ENCODE results near the gene CFAP299.

Gene CFAP299

GRCh38 chr4:80540349-80540748 is 204.8 kb downstream of the CFAP299 start:
- no peaks in the 10 kb centered on the region for H3K27me3 ChIP-seq (ENCODE audit: control insufficient read depth, insufficient read depth, low read length)
- no peaks in the 10 kb centered on the region for H3K4me1 ChIP-seq (ENCODE audit: control insufficient read depth, insufficient read depth, low read length)
- no peak overlapping the region for H3K4me3 ChIP-seq (ENCODE audit: low read length)
- no peaks in the 10 kb centered on the region for H3K36me3 ChIP-seq (ENCODE audit: control insufficient read depth, insufficient read depth, low read length)
- H3K9ac ChIP-seq (ENCODE audit: low read length): no peak overlapping the region
- no peaks in the 10 kb centered on the region for H3K9me3 ChIP-seq (ENCODE audit: control insufficient read depth, low read length)

- H3K36me3 ChIP-seq (ENCODE audit: control insufficient read depth, insufficient read depth, low read length): no peaks in the 10 kb centered on the region
- no peak overlapping the region for H3K9ac ChIP-seq (ENCODE audit: low read length)
- H3K4me3 ChIP-seq (ENCODE audit: low read length): no peak overlapping the region
- no peaks in the 10 kb centered on the region for H3K9me3 ChIP-seq (ENCODE audit: control insufficient read depth, low read length)
- no peaks in the 10 kb centered on the region for H3K4me1 ChIP-seq (ENCODE audit: control insufficient read depth, insufficient read depth, low read length)
- H3K27me3 ChIP-seq (ENCODE audit: control insufficient read depth, insufficient read depth, low read length): no peaks in the 10 kb centered on the region
These were observed 205.4 kb downstream of the CFAP299 start for GRCh38 chr4:80540785-80541469.

DNA sequence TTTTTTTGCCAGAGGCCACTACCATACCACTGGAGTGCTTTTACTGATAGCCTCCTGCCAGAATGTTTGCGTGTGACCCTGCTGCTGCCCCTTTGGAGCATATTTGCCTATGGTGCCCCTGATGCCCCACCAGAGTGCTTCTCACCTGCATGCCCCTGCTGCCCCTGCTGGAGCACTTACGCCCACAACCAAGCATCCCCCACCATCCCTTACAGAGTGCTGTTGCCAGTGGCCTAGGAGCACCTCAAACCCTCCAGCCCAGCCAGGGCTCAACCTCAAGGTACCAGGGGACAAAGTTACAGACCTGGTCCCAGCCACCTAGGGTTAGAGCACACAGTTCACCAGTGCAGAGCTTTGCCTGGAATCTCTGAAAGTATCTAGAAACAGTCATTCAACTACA is 207.2 kb downstream of the CFAP299 start:
- no peaks in the 10 kb centered on the region for H3K9me3 ChIP-seq (ENCODE audit: control insufficient read depth, low read length)
- H3K36me3 ChIP-seq (ENCODE audit: control insufficient read depth, insufficient read depth, low read length): no peaks in the 10 kb centered on the region
- no peak overlapping the region for H3K9ac ChIP-seq (ENCODE audit: low read length)
- H3K4me1 ChIP-seq (ENCODE audit: control insufficient read depth, insufficient read depth, low read length): no peaks in the 10 kb centered on the region
- no peaks in the 10 kb centered on the region for H3K27me3 ChIP-seq (ENCODE audit: control insufficient read depth, insufficient read depth, low read length)
- H3K4me3 ChIP-seq (ENCODE audit: low read length): no peak overlapping the region

- Histone ChIP-seq H3K4me3 (ENCODE audit: low read length) (no peak overlapping the region), H3K9me3 (ENCODE audit: control insufficient read depth, low read length) (no peaks in the 10 kb centered on the region), H3K9ac (ENCODE audit: low read length) (no peak overlapping the region)
These were observed 224.8 kb downstream of the CFAP299 start for GRCh38 chr4:80560337-80560736.

DNA sequence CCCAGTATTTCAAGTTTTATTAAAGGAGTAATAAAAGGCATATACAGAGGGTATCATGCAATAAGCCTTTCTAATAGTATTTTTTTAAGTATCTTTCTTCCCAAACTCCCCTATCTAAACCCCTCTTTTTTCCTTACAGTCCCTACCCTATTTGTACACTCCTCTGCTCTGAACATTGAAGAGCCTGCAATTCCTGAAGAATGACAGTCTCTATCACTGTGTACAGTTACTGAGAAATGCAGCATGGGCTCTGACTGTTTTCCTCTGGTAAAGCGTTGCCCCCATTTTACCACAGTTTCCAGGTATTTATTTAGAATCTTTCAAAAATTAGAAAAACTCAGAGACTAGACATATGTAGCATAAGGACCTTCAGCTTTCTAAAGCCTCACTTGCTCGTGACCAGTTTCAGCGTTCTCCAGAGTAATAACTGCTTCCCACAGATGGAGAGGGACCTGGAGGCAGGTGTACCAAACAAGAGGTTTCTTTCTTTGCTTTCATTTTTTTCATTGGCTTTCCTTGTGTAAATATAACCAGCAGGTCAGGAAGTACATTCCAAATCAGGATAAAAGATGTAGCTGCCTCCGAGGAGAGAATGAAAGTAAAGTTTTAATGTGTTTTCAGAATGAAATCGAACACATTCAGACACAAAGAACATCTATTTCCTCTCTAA is 230.8 kb downstream of the CFAP299 start:
- H3K9ac ChIP-seq (ENCODE audit: low read length): no peak overlapping the region
- H3K4me3 ChIP-seq (ENCODE audit: low read length): no peak overlapping the region
- no peaks in the 10 kb centered on the region for H3K9me3 ChIP-seq (ENCODE audit: control insufficient read depth, low read length)
- H3K27me3 ChIP-seq (ENCODE audit: control insufficient read depth, insufficient read depth, low read length): no peaks in the 10 kb centered on the region
- no peaks in the 10 kb centered on the region for H3K4me1 ChIP-seq (ENCODE audit: control insufficient read depth, insufficient read depth, low read length)
- H3K36me3 ChIP-seq (ENCODE audit: control insufficient read depth, insufficient read depth, low read length): no peaks in the 10 kb centered on the region

More at GRCh38 chr4:80560337-80560736, 224.8 kb downstream of the CFAP299 start:
- Histone ChIP-seq H3K27me3 (ENCODE audit: control insufficient read depth, insufficient read depth, low read length) (no peaks in the 10 kb centered on the region), H3K4me1 (ENCODE audit: control insufficient read depth, insufficient read depth, low read length) (no peaks in the 10 kb centered on the region), H3K36me3 (ENCODE audit: control insufficient read depth, insufficient read depth, low read length) (no peaks in the 10 kb centered on the region)

- Histone ChIP-seq H3K27me3 (ENCODE audit: control insufficient read depth, insufficient read depth, low read length) (no peaks in the 10 kb centered on the region), H3K4me3 (ENCODE audit: low read length) (no peak overlapping the region), H3K9ac (ENCODE audit: low read length) (no peak overlapping the region)
These were observed 233.4 kb downstream of the CFAP299 start for GRCh38 chr4:80568891-80569290.

DNA sequence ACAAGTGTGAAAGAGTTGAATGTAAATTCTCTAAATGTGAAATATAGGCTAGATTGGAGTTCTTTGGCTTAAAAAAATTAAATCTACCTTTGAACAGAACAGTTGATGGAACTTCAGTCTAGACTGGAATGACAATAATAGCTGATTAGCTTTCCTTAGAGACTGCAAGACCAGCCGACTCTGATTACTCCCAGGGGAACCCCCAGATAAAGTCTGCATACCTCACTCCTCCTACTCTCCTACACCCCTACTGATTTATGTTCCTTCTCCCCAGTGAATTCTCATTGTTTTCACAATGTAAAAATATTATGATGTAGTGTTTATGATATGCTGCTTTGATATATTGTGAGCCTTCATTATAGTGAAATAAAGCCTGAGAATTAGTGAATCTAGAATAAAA is 241.3 kb downstream of the CFAP299 start:
- H3K36me3 ChIP-seq (ENCODE audit: control insufficient read depth, insufficient read depth, low read length): no peaks in the 10 kb centered on the region
- H3K9ac ChIP-seq (ENCODE audit: low read length): no peak overlapping the region
- H3K4me3 ChIP-seq (ENCODE audit: low read length): no peak overlapping the region

More at GRCh38 chr4:80568891-80569290, 233.4 kb downstream of the CFAP299 start:
- no peaks in the 10 kb centered on the region for H3K9me3 ChIP-seq (ENCODE audit: control insufficient read depth, low read length)
- H3K36me3 ChIP-seq (ENCODE audit: control insufficient read depth, insufficient read depth, low read length): no peaks in the 10 kb centered on the region
- H3K4me1 ChIP-seq (ENCODE audit: control insufficient read depth, insufficient read depth, low read length): no peaks in the 10 kb centered on the region

DNA sequence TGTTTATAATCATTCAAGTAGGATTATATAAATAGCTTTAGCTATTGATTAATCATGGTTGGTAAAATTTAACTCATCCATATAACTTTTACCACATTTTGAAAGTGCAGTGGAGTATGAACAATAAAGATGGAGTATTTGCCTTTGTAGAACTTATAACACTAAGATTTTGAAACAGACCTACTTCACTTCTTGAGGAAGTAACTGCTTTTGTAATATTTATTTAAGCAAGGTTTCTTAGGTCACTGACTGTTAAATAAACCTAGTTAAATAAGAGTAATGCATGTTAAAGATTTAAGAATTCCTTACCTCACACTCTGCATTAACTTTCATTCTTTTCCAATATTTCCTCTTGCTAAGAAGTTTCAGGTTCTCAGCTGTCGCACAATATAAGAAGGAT is 242.5 kb downstream of the CFAP299 start:
- no peak overlapping the region for H3K9ac ChIP-seq (ENCODE audit: low read length)
- no peaks in the 10 kb centered on the region for H3K27me3 ChIP-seq (ENCODE audit: control insufficient read depth, insufficient read depth, low read length)
- no peaks in the 10 kb centered on the region for H3K4me1 ChIP-seq (ENCODE audit: control insufficient read depth, insufficient read depth, low read length)
- H3K9me3 ChIP-seq (ENCODE audit: control insufficient read depth, low read length): no peaks in the 10 kb centered on the region
- H3K36me3 ChIP-seq (ENCODE audit: control insufficient read depth, insufficient read depth, low read length): no peaks in the 10 kb centered on the region
- H3K4me3 ChIP-seq (ENCODE audit: low read length): no peak overlapping the region

More for the DNA sequence above, 241.3 kb downstream of the CFAP299 start:
- Histone ChIP-seq H3K4me1 (ENCODE audit: control insufficient read depth, insufficient read depth, low read length) (no peaks in the 10 kb centered on the region), H3K27me3 (ENCODE audit: control insufficient read depth, insufficient read depth, low read length) (no peaks in the 10 kb centered on the region), H3K9me3 (ENCODE audit: control insufficient read depth, low read length) (no peaks in the 10 kb centered on the region)

DNA sequence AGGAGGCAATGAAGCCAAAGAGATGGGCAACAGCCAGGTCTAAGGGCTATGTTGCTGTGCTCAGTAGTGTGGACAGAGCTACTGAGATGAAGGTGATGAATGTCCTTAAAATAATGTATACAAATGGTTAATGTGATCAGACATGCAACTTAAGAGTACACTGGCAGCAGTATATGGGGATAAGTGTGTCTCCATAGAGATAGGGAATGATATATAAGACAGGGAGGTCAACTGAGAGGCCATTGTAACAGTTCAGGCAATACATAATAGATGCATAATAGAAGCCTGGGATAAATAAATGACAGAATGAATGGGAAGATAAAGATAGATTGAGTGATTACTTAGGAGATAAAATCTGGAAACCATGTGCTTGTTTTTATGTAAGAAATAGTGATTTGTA is 250.0 kb downstream of the CFAP299 start:
- H3K36me3 ChIP-seq (ENCODE audit: control insufficient read depth, insufficient read depth, low read length): no peaks in the 10 kb centered on the region
- H3K4me1 ChIP-seq (ENCODE audit: control insufficient read depth, insufficient read depth, low read length): no peaks in the 10 kb centered on the region
- no peak overlapping the region for H3K4me3 ChIP-seq (ENCODE audit: low read length)
- H3K27me3 ChIP-seq (ENCODE audit: control insufficient read depth, insufficient read depth, low read length): no peaks in the 10 kb centered on the region
- H3K9me3 ChIP-seq (ENCODE audit: control insufficient read depth, low read length): no peaks in the 10 kb centered on the region
- H3K9ac ChIP-seq (ENCODE audit: low read length): no peak overlapping the region

DNA sequence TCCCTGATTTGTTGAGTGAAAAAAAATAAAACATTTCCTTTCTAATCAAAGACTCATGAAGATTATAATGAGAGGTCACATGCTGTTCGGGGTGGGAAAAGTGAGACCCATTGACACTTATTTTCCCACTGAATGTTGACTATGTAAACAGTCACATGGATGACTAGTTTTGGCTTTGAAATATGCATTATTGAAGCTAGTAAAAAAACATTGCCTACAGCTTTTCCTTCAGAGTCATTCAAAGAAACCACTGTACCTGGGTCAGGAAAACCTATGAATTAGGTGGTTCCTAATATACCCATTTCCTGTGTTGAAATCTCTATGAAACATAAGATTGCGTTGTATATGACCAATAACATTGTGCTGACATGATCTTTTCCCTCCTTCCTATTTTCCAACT is 251.2 kb downstream of the CFAP299 start:
- H3K4me1 ChIP-seq (ENCODE audit: control insufficient read depth, insufficient read depth, low read length): no peaks in the 10 kb centered on the region
- no peaks in the 10 kb centered on the region for H3K9me3 ChIP-seq (ENCODE audit: control insufficient read depth, low read length)
- H3K9ac ChIP-seq (ENCODE audit: low read length): no peak overlapping the region
- no peak overlapping the region for H3K4me3 ChIP-seq (ENCODE audit: low read length)
- no peaks in the 10 kb centered on the region for H3K36me3 ChIP-seq (ENCODE audit: control insufficient read depth, insufficient read depth, low read length)
- no peaks in the 10 kb centered on the region for H3K27me3 ChIP-seq (ENCODE audit: control insufficient read depth, insufficient read depth, low read length)

GRCh38 chr4:80587871-80588385 is 252.4 kb downstream of the CFAP299 start:
- Histone ChIP-seq H3K9ac (ENCODE audit: low read length) (no peak overlapping the region), H3K9me3 (ENCODE audit: control insufficient read depth, low read length) (no peaks in the 10 kb centered on the region), H3K27me3 (ENCODE audit: control insufficient read depth, insufficient read depth, low read length) (no peaks in the 10 kb centered on the region), H3K4me1 (ENCODE audit: control insufficient read depth, insufficient read depth, low read length) (no peaks in the 10 kb centered on the region), H3K4me3 (ENCODE audit: low read length) (no peak overlapping the region), H3K36me3 (ENCODE audit: control insufficient read depth, insufficient read depth, low read length) (no peaks in the 10 kb centered on the region)

- Histone ChIP-seq H3K4me3 (ENCODE audit: low read length) (no peak overlapping the region), H3K27me3 (ENCODE audit: control insufficient read depth, insufficient read depth, low read length) (no peaks in the 10 kb centered on the region), H3K4me1 (ENCODE audit: control insufficient read depth, insufficient read depth, low read length) (no peaks in the 10 kb centered on the region), H3K9ac (ENCODE audit: low read length) (no peak overlapping the region), H3K9me3 (ENCODE audit: control insufficient read depth, low read length) (no peaks in the 10 kb centered on the region), H3K36me3 (ENCODE audit: control insufficient read depth, insufficient read depth, low read length) (no peaks in the 10 kb centered on the region)
These were observed 257.4 kb downstream of the CFAP299 start for GRCh38 chr4:80592950-80593349.
